Uterus (tissue), 2 donors: Measurements from ENCODE around the gene HIPK2.

Experiments used
- POLR2A ChIP-seq, 2 donors: fragments of 450-650 bp; IDR thresholded peaks; one replicate each; pipeline ENCODE4 v1.6.1; 2016; ENCODE audit warnings: antibody characterized with exemption in 2 of 2, mild to moderate bottlenecking in 1 of 2, moderate library complexity in 1 of 2
- TF ChIP-seq, protein P1 (sequence below), 4 experiments: fragments of 200-600 bp in 2 of 4; fragments of 450-650 bp in 2 of 4; sonication (generic) in 2 of 4; IDR thresholded peaks; one replicate each; pipeline ENCODE4 v1.5.1; 2016 to 2019; ENCODE audit warnings: antibody characterized with exemption in 4 of 4, mild to moderate bottlenecking in 2 of 4, moderate library complexity in 1 of 4

DNA sequence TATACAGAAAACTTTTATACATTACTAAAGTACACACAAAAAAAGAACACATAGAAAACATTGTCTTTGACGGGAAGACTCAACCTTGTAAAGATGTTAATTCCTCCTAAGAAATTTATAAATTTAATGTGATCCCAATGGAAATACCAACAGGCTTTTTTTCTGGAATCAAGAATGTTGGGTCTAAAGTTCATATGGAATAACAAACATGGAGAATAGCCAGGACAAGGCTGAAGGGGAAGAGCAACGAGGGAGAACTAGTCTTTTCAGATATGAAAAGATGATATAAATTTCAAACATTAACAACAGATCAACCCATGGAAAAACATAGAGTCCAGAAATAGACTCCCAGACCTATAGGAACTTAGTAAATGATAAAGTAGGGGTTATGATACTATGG, 19.8 kb downstream of the HIPK2 start:
- TF ChIP-seq, protein P1, sequence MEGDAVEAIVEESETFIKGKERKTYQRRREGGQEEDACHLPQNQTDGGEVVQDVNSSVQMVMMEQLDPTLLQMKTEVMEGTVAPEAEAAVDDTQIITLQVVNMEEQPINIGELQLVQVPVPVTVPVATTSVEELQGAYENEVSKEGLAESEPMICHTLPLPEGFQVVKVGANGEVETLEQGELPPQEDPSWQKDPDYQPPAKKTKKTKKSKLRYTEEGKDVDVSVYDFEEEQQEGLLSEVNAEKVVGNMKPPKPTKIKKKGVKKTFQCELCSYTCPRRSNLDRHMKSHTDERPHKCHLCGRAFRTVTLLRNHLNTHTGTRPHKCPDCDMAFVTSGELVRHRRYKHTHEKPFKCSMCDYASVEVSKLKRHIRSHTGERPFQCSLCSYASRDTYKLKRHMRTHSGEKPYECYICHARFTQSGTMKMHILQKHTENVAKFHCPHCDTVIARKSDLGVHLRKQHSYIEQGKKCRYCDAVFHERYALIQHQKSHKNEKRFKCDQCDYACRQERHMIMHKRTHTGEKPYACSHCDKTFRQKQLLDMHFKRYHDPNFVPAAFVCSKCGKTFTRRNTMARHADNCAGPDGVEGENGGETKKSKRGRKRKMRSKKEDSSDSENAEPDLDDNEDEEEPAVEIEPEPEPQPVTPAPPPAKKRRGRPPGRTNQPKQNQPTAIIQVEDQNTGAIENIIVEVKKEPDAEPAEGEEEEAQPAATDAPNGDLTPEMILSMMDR (IDR thresholded peaks at IDR 0.05), result no peak
- no peak for TF ChIP-seq POLR2A (IDR thresholded peaks at IDR 0.05)
